HEK293T (cell line): Measurements from ENCODE around the gene KIF12.

Source experiments
- CTCF ChIA-PET: fragments of 350-600 bp; formaldehyde crosslinking; extraction: SDS; loops from one replicate; lab custom pipeline; 2021; ENCODE audit warnings: antibody characterized with exemption, inconsistent platforms; lab: Yijun Ruan, JAX
- POLR2A ChIA-PET: fragments of 350-600 bp; formaldehyde crosslinking; extraction: SDS; loops from one replicate; lab custom pipeline; 2020; ENCODE audit warnings: antibody characterized with exemption, inconsistent platforms; lab: Yijun Ruan, JAX
- DNase-seq: peaks from one replicate; pipeline ENCODE4 v3.0.0; 2012; ENCODE audit warnings: mixed read lengths; ENCODE audit errors: extremely low spot score
- ARNT ChIP-seq: fragments of 450-650 bp; IDR thresholded peaks from 2 replicates; pipeline ENCODE4 v1.6.1; 2017; ENCODE audit warnings: mild to moderate bottlenecking
- BHLHE40 ChIP-seq: fragments of 450-650 bp; IDR thresholded peaks from 2 replicates; pipeline ENCODE4 v1.6.1; 2016; ENCODE audit warnings: mild to moderate bottlenecking, moderate library complexity, borderline replicate concordance
- CTBP1 ChIP-seq: fragments of 450-650 bp; IDR thresholded peaks from 2 replicates; pipeline ENCODE4 v1.6.1; 2016; ENCODE audit warnings: borderline replicate concordance
- ELF4 ChIP-seq: fragments of 450-650 bp; IDR thresholded peaks from 2 replicates; pipeline ENCODE4 v1.6.1; 2017; ENCODE audit warnings: antibody characterized with exemption
- FOXA1 ChIP-seq: fragments of 450-650 bp; IDR thresholded peaks from 2 replicates; pipeline ENCODE4 v1.6.1; 2016; ENCODE audit warnings: mild to moderate bottlenecking
- FOXK2 ChIP-seq: fragments of 450-650 bp; IDR thresholded peaks from 2 replicates; pipeline ENCODE4 v1.6.1; 2016; ENCODE audit warnings: mild to moderate bottlenecking
- FOXM1 ChIP-seq: fragments of 450-650 bp; IDR thresholded peaks from 2 replicates; pipeline ENCODE4 v1.6.1; 2017; ENCODE audit warnings: mild to moderate bottlenecking, borderline replicate concordance
- HDGF ChIP-seq: fragments of 450-650 bp; IDR thresholded peaks from 2 replicates; pipeline ENCODE4 v1.6.1; 2017; ENCODE audit warnings: antibody characterized with exemption, borderline replicate concordance
- L3MBTL2 ChIP-seq: fragments of 450-650 bp; conservative IDR thresholded peaks from 2 replicates; pipeline ENCODE4 v1.6.1; 2016; ENCODE audit warnings: mild to moderate bottlenecking
- LEF1 ChIP-seq: fragments of 450-650 bp; IDR thresholded peaks from 2 replicates; pipeline ENCODE4 v1.6.1; 2017; ENCODE audit warnings: mild to moderate bottlenecking, borderline replicate concordance
- NFRKB ChIP-seq: fragments of 450-650 bp; IDR thresholded peaks from 2 replicates; pipeline ENCODE4 v1.6.1; 2016; ENCODE audit warnings: mild to moderate bottlenecking, moderate library complexity
- PKNOX1 ChIP-seq: fragments of 450-650 bp; IDR thresholded peaks from 2 replicates; pipeline ENCODE4 v1.6.1; 2016
- SP1 ChIP-seq: fragments of 450-650 bp; IDR thresholded peaks from 2 replicates; pipeline ENCODE4 v1.6.1; 2017
- SUZ12 ChIP-seq: fragments of 450-650 bp; IDR thresholded peaks from 2 replicates; pipeline ENCODE4 v1.6.1; 2016; ENCODE audit warnings: mild to moderate bottlenecking
- TARDBP ChIP-seq: fragments of 450-650 bp; IDR thresholded peaks from 2 replicates; pipeline ENCODE4 v1.6.1; 2016
- ZNF384 ChIP-seq: fragments of 450-650 bp; IDR thresholded peaks from 2 replicates; pipeline ENCODE4 v1.6.1; 2016

The KIF12 gene

GRCh38 chr9:114058688-114059046 lies 40.4 kb downstream of the KIF12 start:
- ChIA-PET CTCF (interaction anchor here (0.5 kb wide), 1 partner anchor 321 kb away, joined by 3 read pairs; no protein-coding TSS in a partner anchor), POLR2A (no interaction called here)
- no peak for TF ChIP-seq BHLHE40
- no peak for TF ChIP-seq SP1
- TF ChIP-seq LEF1: no peak
- no peak for TF ChIP-seq L3MBTL2
- no peak for TF ChIP-seq NFRKB
- no peak for TF ChIP-seq FOXA1
- TF ChIP-seq PKNOX1: no peak
- TF ChIP-seq FOXK2: no peak
- no peak for TF ChIP-seq FOXM1
- no peak for TF ChIP-seq ELF4
- no peak for TF ChIP-seq TARDBP
- TF ChIP-seq SUZ12: no peak
- no peak for TF ChIP-seq ZNF384
- no peak for TF ChIP-seq HDGF
- no peak for TF ChIP-seq ARNT
- no peak for DNase-seq

- ChIA-PET CTCF (interaction anchor here (0.7 to 0.8 kb wide), 2 partner anchors 25 to 249 kb away, joined by 3 read pairs; no protein-coding TSS in a partner anchor), POLR2A (no interaction called here)
- no peak for TF ChIP-seq CTBP1
- TF ChIP-seq ZNF384: no peak
- TF ChIP-seq NFRKB: no peak
- no peak for TF ChIP-seq LEF1
- no peak for DNase-seq
These were observed 41.8 kb downstream of the KIF12 start for GRCh38 chr9:114057161-114057885.

- no peak for DNase-seq
- TF ChIP-seq HDGF (no peak), CTBP1 (no peak), L3MBTL2 (no peak), ZNF384 (no peak), ARNT (no peak), FOXK2 (no peak), TARDBP (no peak), FOXM1 (no peak), NFRKB (no peak), BHLHE40 (no peak), SP1 (no peak)
- POLR2A ChIA-PET: no interaction called here
- CTCF ChIA-PET: no interaction called here
These were observed 42.6 kb downstream of the KIF12 start for GRCh38 chr9:114056527-114056926.

GRCh38 chr9:114055894-114056293 lies 43.2 kb downstream of the KIF12 start:
- CTCF ChIA-PET: no interaction called here
- POLR2A ChIA-PET: no interaction called here
- TF ChIP-seq FOXM1 (no peak), L3MBTL2 (no peak), TARDBP (no peak), FOXA1 (no peak), SUZ12 (no peak), ELF4 (no peak), LEF1 (no peak), ARNT (no peak), NFRKB (no peak), CTBP1 (no peak), PKNOX1 (no peak)
- DNase-seq: no peak

GRCh38 chr9:114055061-114055460 lies 44.0 kb downstream of the KIF12 start:
- TF ChIP-seq L3MBTL2 (no peak), CTBP1 (no peak), FOXM1 (no peak), ELF4 (no peak), SP1 (no peak)
- CTCF ChIA-PET: no interaction called here
- POLR2A ChIA-PET: no interaction called here
- DNase-seq: no peak

- CTCF ChIA-PET: no interaction called here
- DNase-seq: no peak
- POLR2A ChIA-PET: no interaction called here
These were observed 44.9 kb downstream of the KIF12 start for GRCh38 chr9:114054191-114054690.

More at GRCh38 chr9:114054191-114054690, 44.9 kb downstream of the KIF12 start:
- no peak for TF ChIP-seq ELF4
- no peak for TF ChIP-seq SP1
- TF ChIP-seq L3MBTL2: no peak
- no peak for TF ChIP-seq FOXK2
- no peak for TF ChIP-seq BHLHE40
- no peak for TF ChIP-seq ARNT
- TF ChIP-seq NFRKB: no peak
- TF ChIP-seq SUZ12: no peak
- no peak for TF ChIP-seq PKNOX1
